Neural cell (in vitro differentiated cells): ENCODE measurements around the gene NFIA.

ENCODE experiments used
- CTCF ChIP-seq: fragments of 450-650 bp; IDR thresholded peaks from 2 replicates; pipeline ENCODE4 v1.5.1; 2014; ENCODE audit warnings: antibody characterized with exemption, mild to moderate bottlenecking, moderate library complexity; ENCODE audit not compliant: poor library complexity, severe bottlenecking
- EP300 ChIP-seq: fragments of 450-650 bp; conservative IDR thresholded peaks from 2 replicates; pipeline ENCODE4 v1.6.1; 2014; ENCODE audit warnings: antibody characterized with exemption, mild to moderate bottlenecking, moderate library complexity; ENCODE audit not compliant: poor library complexity, severe bottlenecking
- EZH2 ChIP-seq: fragments of 200-600, 300-800 bp; shearing (Covaris generic), sonication (generic); IDR thresholded peaks from 2 replicates; pipeline ENCODE4 v1.6.1; 2014; ENCODE audit warnings: antibody characterized with exemption, low read length, borderline replicate concordance, mild to moderate bottlenecking; ENCODE audit not compliant: insufficient read depth, poor library complexity, severe bottlenecking
- REST ChIP-seq: IDR thresholded peaks from 2 replicates; pipeline ENCODE4 v1.6.1; 2012; ENCODE audit warnings: borderline replicate concordance

- TF ChIP-seq EP300 (no peak), CTCF (no peak), EZH2 (no peak), REST (no peak)
These were observed 305.5 kb downstream of the NFIA start for GRCh38 chr1:61387829-61388228.
